KOPT-K1 (cell line): Measurements from ENCODE around the gene CXCR5.

Experiments used
- H3K27ac ChIP-seq: fragments of 200-600 bp; sonication (generic); 2 replicates; pipeline ENCODE4 v1.5.1; 2016; ENCODE audit warnings: antibody characterized with exemption, mild to moderate bottlenecking, low read depth, low read length; ENCODE audit not compliant: poor library complexity, severe bottlenecking
- H3K36me3 ChIP-seq: fragments of 200-600 bp; sonication (generic); 2 replicates; pipeline ENCODE4 v1.5.1; 2017; ENCODE audit warnings: antibody characterized with exemption, mild to moderate bottlenecking, low read length, moderate library complexity; ENCODE audit not compliant: insufficient read depth
- H3K9me3 ChIP-seq: fragments of 200-600 bp; sonication (generic); 2 replicates; pipeline ENCODE4 v1.5.1; 2017; ENCODE audit warnings: antibody characterized with exemption, low read length, mild to moderate bottlenecking; ENCODE audit not compliant: insufficient read depth, poor library complexity, severe bottlenecking

The CXCR5 gene

GRCh38 chr11:118935376-118935775 lies 51.7 kb downstream of the CXCR5 start:
- Histone ChIP-seq H3K36me3 (no peaks in the 10 kb centered on the region), H3K9me3 (no peaks in the 10 kb centered on the region), H3K27ac (no peak overlapping the region)

- H3K36me3 ChIP-seq: no peaks in the 10 kb centered on the region
- no peaks in the 10 kb centered on the region for H3K9me3 ChIP-seq
- no peak overlapping the region for H3K27ac ChIP-seq
Measured at GRCh38 chr11:118938491-118939403, 55.1 kb downstream of the CXCR5 start.

GRCh38 chr11:118939404-118939915 lies 55.8 kb downstream of the CXCR5 start:
- Histone ChIP-seq H3K27ac (peak overlapping the region; percentile 71), H3K36me3 (no peaks in the 10 kb centered on the region), H3K9me3 (no peaks in the 10 kb centered on the region)

- peak overlapping the region; percentile 71 for H3K27ac ChIP-seq
- H3K9me3 ChIP-seq: no peaks in the 10 kb centered on the region
- no peaks in the 10 kb centered on the region for H3K36me3 ChIP-seq
Measured at GRCh38 chr11:118939953-118940598, 56.4 kb downstream of the CXCR5 start.

- Histone ChIP-seq H3K36me3 (no peaks in the 10 kb centered on the region), H3K27ac (no peak overlapping the region), H3K9me3 (no peaks in the 10 kb centered on the region)
Measured at GRCh38 chr11:118947091-118947490, 63.4 kb downstream of the CXCR5 start.
